ENCODE measurements around the gene MTERF1.
"Not testable (repeated sequence)": the region's sequence is repeated elsewhere in the genome, so short reads cannot be mapped to it uniquely, and the experiment has no call there.

The MTERF1 gene

GRCh38 chr7:91892821-91893340 is 12.4 kb upstream of the MTERF1 start:
- Mint-ChIP-seq H3K4me3 (no peak overlapping the region), H3K9me3 (no peaks in the 10 kb centered on the region), H3K4me1 (no peaks in the 10 kb centered on the region), H3K27ac (no peak overlapping the region), H3K27me3 (peaks cover 8% of the 10 kb centered on the region)
- DNase-seq = no peak
- no peak for ATAC-seq

- H3K4me1 Mint-ChIP-seq = no peaks in the 10 kb centered on the region
- ATAC-seq (no peak), DNase-seq (no peak)
- H3K9me3 Mint-ChIP-seq = peaks cover 0 to 1% of the 10 kb centered on the region in 2 donors
- H3K27ac Mint-ChIP-seq = no peak overlapping the region
- H3K4me3 Mint-ChIP-seq = no peak overlapping the region
- peaks cover 8% of the 10 kb centered on the region for H3K27me3 Mint-ChIP-seq
Measured at GRCh38 chr7:91892099-91892705, 11.7 kb upstream of the MTERF1 start.

- not testable (repeated sequence) for ATAC-seq, H3K4me1 Mint-ChIP-seq, H3K27ac Mint-ChIP-seq, H3K4me3 Mint-ChIP-seq, H3K9me3 Mint-ChIP-seq, DNase-seq, H3K27me3 Mint-ChIP-seq
Measured at GRCh38 chr7:91888271-91889175, 8.0 kb upstream of the MTERF1 start.

- H3K4me1 Mint-ChIP-seq, H3K27me3 Mint-ChIP-seq, DNase-seq, H3K4me3 Mint-ChIP-seq, H3K27ac Mint-ChIP-seq, H3K9me3 Mint-ChIP-seq, ATAC-seq: not testable (repeated sequence)
Measured at GRCh38 chr7:91887336-91888213, 7.1 kb upstream of the MTERF1 start.

- no peak overlapping the region for H3K27ac Mint-ChIP-seq
- peaks cover 0 to 7% of the 10 kb centered on the region in 2 donors for H3K9me3 Mint-ChIP-seq
- no peaks in the 10 kb centered on the region for H3K27me3 Mint-ChIP-seq
- peaks cover 17% of the 10 kb centered on the region for H3K4me1 Mint-ChIP-seq
- H3K4me3 Mint-ChIP-seq = no peak overlapping the region
- ATAC-seq (no peak), DNase-seq (no peak)
Measured at GRCh38 chr7:91883676-91884362, 3.3 kb upstream of the MTERF1 start.

GRCh38 chr7:91880016-91880412 is 488 bp downstream of the MTERF1 start:
- no peak for DNase-seq
- Mint-ChIP-seq H3K4me3 (peak overlapping the region; percentile 81 to 94), H3K27me3 (no peaks in the 10 kb centered on the region), H3K9me3 (no peaks in the 10 kb centered on the region), H3K4me1 (peaks cover 41% of the 10 kb centered on the region), H3K27ac (peak overlapping the region; percentile 86 to 99)
- no peak for ATAC-seq

GRCh38 chr7:91876391-91877133 is 3.9 kb downstream of the MTERF1 start:
- no peaks in the 10 kb centered on the region for H3K27me3 Mint-ChIP-seq
- H3K4me1 Mint-ChIP-seq = peaks cover 43% of the 10 kb centered on the region
- DNase-seq = no peak

GRCh38 chr7:91875851-91876250 is 4.7 kb downstream of the MTERF1 start:
- Mint-ChIP-seq H3K4me1 (peaks cover 37% of the 10 kb centered on the region), H3K27me3 (no peaks in the 10 kb centered on the region), H3K9me3 (no peaks in the 10 kb centered on the region), H3K4me3 (no peak overlapping the region), H3K27ac (no peak overlapping the region)
- DNase-seq (no peak), ATAC-seq (no peak)

More at GRCh38 chr7:91876391-91877133, 3.9 kb downstream of the MTERF1 start:
- no peak for ATAC-seq
- Mint-ChIP-seq H3K27ac (no peak overlapping the region), H3K9me3 (no peaks in the 10 kb centered on the region), H3K4me3 (no peak overlapping the region)

GRCh38 chr7:91872928-91873327 is 7.6 kb downstream of the MTERF1 start:
- DNase-seq (no peak), ATAC-seq (no peak)
- Mint-ChIP-seq H3K4me1 (peaks cover 19% of the 10 kb centered on the region), H3K4me3 (no peak overlapping the region), H3K27ac (no peak overlapping the region), H3K9me3 (no peaks in the 10 kb centered on the region), H3K27me3 (no peaks in the 10 kb centered on the region)

GRCh38 chr7:91872069-91872468 is 8.4 kb downstream of the MTERF1 start:
- H3K9me3 Mint-ChIP-seq = no peaks in the 10 kb centered on the region
- H3K27ac Mint-ChIP-seq = no peak overlapping the region
- ATAC-seq = no peak

GRCh38 chr7:91869661-91870060 is 10.8 kb downstream of the MTERF1 start:
- ATAC-seq (no peak), DNase-seq (no peak)
- Mint-ChIP-seq H3K9me3 (no peaks in the 10 kb centered on the region), H3K4me1 (no peaks in the 10 kb centered on the region), H3K4me3 (no peak overlapping the region), H3K27ac (no peak overlapping the region), H3K27me3 (no peaks in the 10 kb centered on the region)

More at GRCh38 chr7:91872069-91872468, 8.4 kb downstream of the MTERF1 start:
- H3K4me1 Mint-ChIP-seq = peaks cover 11% of the 10 kb centered on the region
- H3K27me3 Mint-ChIP-seq = no peaks in the 10 kb centered on the region
- no peak for DNase-seq
- H3K4me3 Mint-ChIP-seq = no peak overlapping the region

- no peak for ATAC-seq
- H3K9me3 Mint-ChIP-seq = peaks cover 0 to 4% of the 10 kb centered on the region in 2 donors
- H3K27me3 Mint-ChIP-seq = no peaks in the 10 kb centered on the region
- no peak for DNase-seq
- H3K4me3 Mint-ChIP-seq = no peak overlapping the region
- no peak overlapping the region for H3K27ac Mint-ChIP-seq
- no peaks in the 10 kb centered on the region for H3K4me1 Mint-ChIP-seq
Measured at GRCh38 chr7:91866599-91867148, 13.8 kb downstream of the MTERF1 start.

GRCh38 chr7:91865511-91865910 is 15.0 kb downstream of the MTERF1 start:
- Mint-ChIP-seq H3K27me3 (no peaks in the 10 kb centered on the region), H3K4me3 (no peak overlapping the region), H3K27ac (no peak overlapping the region), H3K4me1 (no peaks in the 10 kb centered on the region), H3K9me3 (peaks cover 0 to 4% of the 10 kb centered on the region in 2 donors)
- DNase-seq (no peak), ATAC-seq (no peak)

- ATAC-seq, DNase-seq, H3K27me3 Mint-ChIP-seq, H3K4me1 Mint-ChIP-seq, H3K4me3 Mint-ChIP-seq, H3K9me3 Mint-ChIP-seq, H3K27ac Mint-ChIP-seq: not testable (repeated sequence)
Measured at GRCh38 chr7:91864604-91865003, 15.9 kb downstream of the MTERF1 start.
